HepG2 (cell line): ENCODE measurements around the gene NUBPL. TPM values are rescaled to one million over a fixed set of nuclear protein-coding genes. Genes with fewer than 3 reads are reported as not detected.
A peak's percentile ranks its signal among the peaks of the same experiment; 100 is the strongest.

ENCODE experiments used
- ATAC-seq: fragments of 200-7000 bp; cut with Tn5 transposase; 3 replicates; pipeline ENCODE4 v1.9.1; 2020; ENCODE audit warnings: mild to moderate bottlenecking, moderate library complexity
- BruUV-seq: library from RNA; stranded (reverse); fragments of 400-500 nt; replicated peaks from 2 replicates; lab custom pipeline; 2021; lab: Mats Ljungman, UMichigan
- CTCF ChIA-PET: fragments of 300-600 bp; formaldehyde crosslinking; extraction: SDS; loops from one replicate; lab custom pipeline; 2021; ENCODE audit warnings: low total read pairs, inconsistent platforms, low intra/inter-chr PET ratio; lab: Yijun Ruan, JAX
- POLR2A ChIA-PET: fragments of 350-600 bp; sonication (Branson Sonifier 250); formaldehyde crosslinking; loops from one replicate; lab custom pipeline; 2020; ENCODE audit warnings: antibody characterized with exemption, inconsistent platforms; lab: Yijun Ruan, JAX
- DNase-seq: peaks from one replicate; pipeline ENCODE4 v3.0.0-alpha.2; 2015; ENCODE audit warnings: low spot score
- FAIRE-seq: peaks from 3 replicates; lab custom pipeline; 2011; peaks lifted over from hg19 to GRCh38; lab: Jason Lieb, UNC
- H2AFZ ChIP-seq: one replicate; pipeline ENCODE4 v1.6.1; 2011; ENCODE audit warnings: low read length, inconsistent platforms
- H3K27ac ChIP-seq: fragments of 300-600 bp; 3 replicates; pipeline ENCODE4 v1.8.0; 2011; ENCODE audit warnings: mixed run types, mild to moderate bottlenecking, mixed read lengths, low read length, inconsistent platforms; ENCODE audit not compliant: insufficient read depth; ENCODE audit errors: extremely low read length
- H3K27me3 ChIP-seq, 2 experiments: fragments of 200-600 bp in 1 of 2; 2 replicates in 1 of 2; 3 replicates in 1 of 2; pipeline versions ENCODE4 v1.6.0 to v1.8.0; 2011; ENCODE audit warnings: low read length in 2 of 2, mild to moderate bottlenecking in 2 of 2, moderate library complexity in 2 of 2, inconsistent platforms in 1 of 2; ENCODE audit not compliant: insufficient read depth in 2 of 2, control insufficient read depth in 1 of 2
- H3K36me3 ChIP-seq, 2 experiments: fragments of 200-600 bp in 1 of 2; replicated peaks in 1 of 2; 2 replicates in 1 of 2; 3 replicates in 1 of 2; pipeline versions ENCODE4 v1.5.1 to v1.8.0; 2011; ENCODE audit warnings: low read length in 2 of 2, inconsistent platforms in 1 of 2; ENCODE audit not compliant: insufficient read depth in 2 of 2, control insufficient read depth in 1 of 2
- H3K4me1 ChIP-seq: 2 replicates; pipeline ENCODE4 v1.5.1; 2012; ENCODE audit warnings: low read length, inconsistent platforms; ENCODE audit not compliant: insufficient read depth
- H3K4me2 ChIP-seq: 2 replicates; pipeline ENCODE4 v1.6.0; 2011; ENCODE audit warnings: low read depth, low read length, inconsistent platforms
- H3K4me3 ChIP-seq, 3 experiments: fragments of 200-600 bp in 1 of 3; sonication (generic), shearing (Covaris generic) in 1 of 3; replicated peaks in 1 of 3; 2 replicates each; pipeline ENCODE4 v1.5.1; 2011 to 2016; ENCODE audit warnings: low read length in 3 of 3, inconsistent platforms in 2 of 3, low read depth in 2 of 3, mild to moderate bottlenecking in 2 of 3, control low read depth in 1 of 3, mixed read lengths in 1 of 3; ENCODE audit not compliant: insufficient read depth in 1 of 3
- H3K79me2 ChIP-seq: one replicate; pipeline ENCODE4 v1.6.1; 2011; ENCODE audit warnings: low read length, inconsistent platforms; ENCODE audit not compliant: insufficient read depth
- H3K9ac ChIP-seq: 2 replicates; pipeline ENCODE4 v1.6.0; 2011; ENCODE audit warnings: mild to moderate bottlenecking, low read depth, low read length, inconsistent platforms; ENCODE audit not compliant: insufficient read depth
- H3K9me3 ChIP-seq: 2 replicates; pipeline ENCODE4 v1.5.1; 2012; ENCODE audit warnings: mild to moderate bottlenecking, low read length
- H4K20me1 ChIP-seq: 2 replicates; pipeline ENCODE4 v1.6.0; 2011; ENCODE audit warnings: inconsistent platforms, mild to moderate bottlenecking, low read length, moderate library complexity; ENCODE audit not compliant: insufficient read depth
- ETV6 ChIP-seq: sonication (generic); formaldehyde crosslinking; conservative IDR thresholded peaks from 2 replicates; pipeline ENCODE4 v1.4.0; 2020; ENCODE audit warnings: missing genetic modification reagents
- FOXC1 ChIP-seq: sonication (generic); formaldehyde crosslinking; IDR thresholded peaks from 2 replicates; pipeline ENCODE4 v1.8.0; 2022; ENCODE audit warnings: mild to moderate bottlenecking, missing genetic modification reagents, borderline replicate concordance
- HNF4A ChIP-seq: sonication (generic); formaldehyde crosslinking; IDR thresholded peaks from 2 replicates; pipeline ENCODE4 v1.4.0; 2020; ENCODE audit warnings: missing genetic modification reagents
- JARID2 ChIP-seq: sonication (generic); formaldehyde crosslinking; IDR thresholded peaks from 2 replicates; pipeline ENCODE4 v1.8.1; 2023; ENCODE audit warnings: missing genetic modification reagents, inconsistent platforms; ENCODE audit not compliant: insufficient replicate concordance
- JUND ChIP-seq: sonication (generic); formaldehyde crosslinking; IDR thresholded peaks from 2 replicates; pipeline ENCODE4 v1.8.0; 2022; ENCODE audit warnings: mild to moderate bottlenecking, missing genetic modification reagents
- NFATC3 ChIP-seq: sonication (generic); formaldehyde crosslinking; IDR thresholded peaks from 2 replicates; pipeline ENCODE4 v1.5.1; 2020; ENCODE audit warnings: mild to moderate bottlenecking, missing genetic modification reagents
- SIX4 ChIP-seq: sonication (generic); formaldehyde crosslinking; IDR thresholded peaks from 2 replicates; pipeline ENCODE4 v1.4.0; 2020; ENCODE audit warnings: missing genetic modification reagents
- ZFAT ChIP-seq: sonication (generic); formaldehyde crosslinking; conservative IDR thresholded peaks from 2 replicates; pipeline ENCODE4 v1.8.1; 2023; ENCODE audit warnings: missing genetic modification reagents, inconsistent platforms
- ZKSCAN1 ChIP-seq: fragments of 150-350 bp; IDR thresholded peaks from 2 replicates; pipeline ENCODE4 v1.6.1; 2014; ENCODE audit warnings: low read length
- ZNF263 ChIP-seq: sonication (generic); formaldehyde crosslinking; IDR thresholded peaks from 2 replicates; pipeline ENCODE4 v1.4.0; 2020; ENCODE audit warnings: missing genetic modification reagents
- WGBS: methylation state at CpG from one replicate; pipeline ENCODE4 v1.1.6; 2017; ENCODE audit warnings: low lambda C conversion rate; 5-methylcytosine and 5-hydroxymethylcytosine counted together
- in situ Hi-C: cut with HindIII; loops from 2 replicates; pipeline ENCODE4 v1.10.0; 2017; ENCODE audit warnings: low pct_unique_long_range_greater_than_20kb; ENCODE audit not compliant: extremely low pct_ligation_motif_present
- intact Hi-C: fragments of 100-400 bp; cut with micrococcal nuclease; formaldehyde crosslinking; loops from one replicate; pipeline ENCODE4 v1.10.0; 2022; ENCODE audit not compliant: unreplicated experiment
- polyA plus RNA-seq, 8 experiments: library from polyadenylated mRNA; depleted of rRNA in 3 of 8; stranded (reverse) in 7 of 8; unstranded in 1 of 8; fragments of >200 nt; fragmentation: Illumina TruSeq in 4 of 8; extraction: Trizol in 4 of 8; gene quantifications; 2 replicates each; pipeline versions ENCODE4 v1.2.1 to v1.2.3, GENCODE V29; 2011 to 2016; ENCODE audit warnings: low read depth in 4 of 8, missing spikeins in 1 of 8, mixed read lengths in 1 of 8; ENCODE audit not compliant: insufficient read depth in 1 of 8
- total RNA-seq, 5 experiments: library from RNA; depleted of rRNA; stranded (reverse); fragments of >200 nt; fragmentation: Illumina TruSeq; extraction: Trizol; gene quantifications; 2 replicates each; pipeline ENCODE4 v1.2.3, GENCODE V29; 2016; ENCODE audit warnings: low read depth in 1 of 5
- TF ChIP-seq, protein P1 (sequence below): sonication (generic); formaldehyde crosslinking; IDR thresholded peaks from 2 replicates; pipeline ENCODE4 v1.4.0; 2020; ENCODE audit warnings: missing genetic modification reagents

NUBPL gene
- total and polyA plus RNA-seq, 2 of the 13 experiments (the other 11 are each of a cell fraction or from before 2014, with no cell fraction given), result 21.3 to 44.1 TPM

DNA sequence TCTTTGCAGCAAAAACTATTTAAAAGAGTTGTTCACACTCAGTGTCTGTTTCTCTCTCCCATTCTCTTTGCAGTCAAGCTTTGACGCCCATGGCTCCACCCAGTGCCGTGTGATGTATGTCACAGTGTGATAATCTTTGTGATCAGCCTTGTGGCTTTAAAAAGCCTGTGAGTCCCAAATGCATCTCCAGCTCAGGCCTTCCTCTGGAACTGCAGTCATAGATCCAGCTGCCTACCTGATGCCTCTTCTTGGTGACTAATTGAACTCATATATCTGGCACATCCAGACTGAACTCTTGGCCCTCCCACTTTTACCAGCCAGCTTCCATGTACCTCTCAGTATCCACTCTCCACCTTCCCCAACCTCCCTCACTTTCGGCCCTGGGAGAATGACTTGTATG is 333.1 kb downstream of the NUBPL start:
- Histone ChIP-seq H3K9ac (no peak overlapping the region), H3K4me2 (no peak overlapping the region), H3K4me1 (peaks cover 16% of the 10 kb centered on the region; the same call in 1 of the 2 replicates), H3K27ac (no peak overlapping the region), H3K36me3 (no peaks in the 10 kb centered on the region), H3K27me3 (peaks cover 0 to 6% of the 10 kb centered on the region in 2 experiments; a peak in 1 of 5 replicates), H3K79me2 (no peaks in the 10 kb centered on the region), H3K9me3 (no peaks in the 10 kb centered on the region), H4K20me1 (no peaks in the 10 kb centered on the region), H3K4me3 (no peak overlapping the region), H2AFZ (no peak overlapping the region)
- BruUV-seq, result no TSS peak
- peak; percentile 33 for ATAC-seq
- no peak for TF ChIP-seq FOXC1 (CRISPR knock-in tag)
- no peak for TF ChIP-seq HNF4A (CRISPR knock-in tag)
- no peak for TF ChIP-seq ZKSCAN1
- TF ChIP-seq SIX4 (CRISPR knock-in tag), result no peak
- TF ChIP-seq ZFAT (CRISPR knock-in tag), result no peak
- no peak for TF ChIP-seq JARID2 (CRISPR knock-in tag)
- no peak for TF ChIP-seq ZNF263 (CRISPR knock-in tag)
- TF ChIP-seq ETV6 (CRISPR knock-in tag), result no peak
- TF ChIP-seq, protein P1, sequence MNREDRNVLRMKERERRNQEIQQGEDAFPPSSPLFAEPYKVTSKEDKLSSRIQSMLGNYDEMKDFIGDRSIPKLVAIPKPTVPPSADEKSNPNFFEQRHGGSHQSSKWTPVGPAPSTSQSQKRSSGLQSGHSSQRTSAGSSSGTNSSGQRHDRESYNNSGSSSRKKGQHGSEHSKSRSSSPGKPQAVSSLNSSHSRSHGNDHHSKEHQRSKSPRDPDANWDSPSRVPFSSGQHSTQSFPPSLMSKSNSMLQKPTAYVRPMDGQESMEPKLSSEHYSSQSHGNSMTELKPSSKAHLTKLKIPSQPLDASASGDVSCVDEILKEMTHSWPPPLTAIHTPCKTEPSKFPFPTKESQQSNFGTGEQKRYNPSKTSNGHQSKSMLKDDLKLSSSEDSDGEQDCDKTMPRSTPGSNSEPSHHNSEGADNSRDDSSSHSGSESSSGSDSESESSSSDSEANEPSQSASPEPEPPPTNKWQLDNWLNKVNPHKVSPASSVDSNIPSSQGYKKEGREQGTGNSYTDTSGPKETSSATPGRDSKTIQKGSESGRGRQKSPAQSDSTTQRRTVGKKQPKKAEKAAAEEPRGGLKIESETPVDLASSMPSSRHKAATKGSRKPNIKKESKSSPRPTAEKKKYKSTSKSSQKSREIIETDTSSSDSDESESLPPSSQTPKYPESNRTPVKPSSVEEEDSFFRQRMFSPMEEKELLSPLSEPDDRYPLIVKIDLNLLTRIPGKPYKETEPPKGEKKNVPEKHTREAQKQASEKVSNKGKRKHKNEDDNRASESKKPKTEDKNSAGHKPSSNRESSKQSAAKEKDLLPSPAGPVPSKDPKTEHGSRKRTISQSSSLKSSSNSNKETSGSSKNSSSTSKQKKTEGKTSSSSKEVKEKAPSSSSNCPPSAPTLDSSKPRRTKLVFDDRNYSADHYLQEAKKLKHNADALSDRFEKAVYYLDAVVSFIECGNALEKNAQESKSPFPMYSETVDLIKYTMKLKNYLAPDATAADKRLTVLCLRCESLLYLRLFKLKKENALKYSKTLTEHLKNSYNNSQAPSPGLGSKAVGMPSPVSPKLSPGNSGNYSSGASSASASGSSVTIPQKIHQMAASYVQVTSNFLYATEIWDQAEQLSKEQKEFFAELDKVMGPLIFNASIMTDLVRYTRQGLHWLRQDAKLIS (CRISPR knock-in tag), result no peak
- no peak for TF ChIP-seq NFATC3 (CRISPR knock-in tag)
- no peak for TF ChIP-seq JUND
- ChIA-PET CTCF (no interaction called here), POLR2A (no interaction called here)
- DNase-seq, result no peak
- intact Hi-C loops (loop anchor here (10.0 kb wide), 1 partner anchor 380 kb away; no protein-coding TSS in a partner anchor), in situ Hi-C loops (no loop called here)
- WGBS, result 41% methylated on average over 3 of the region's 3 CpGs
- no peak for FAIRE-seq
